ENCODE data around the gene QRICH1. TPM values are rescaled to one million over a fixed set of nuclear protein-coding genes. Genes with fewer than 3 reads are reported as not detected.
A peak's percentile ranks its signal among the peaks of the same experiment; 100 is the strongest.

Gene QRICH1
- polyA plus RNA-seq, 3 donors: 9.3 to 150 (median 16.1) TPM

DNA sequence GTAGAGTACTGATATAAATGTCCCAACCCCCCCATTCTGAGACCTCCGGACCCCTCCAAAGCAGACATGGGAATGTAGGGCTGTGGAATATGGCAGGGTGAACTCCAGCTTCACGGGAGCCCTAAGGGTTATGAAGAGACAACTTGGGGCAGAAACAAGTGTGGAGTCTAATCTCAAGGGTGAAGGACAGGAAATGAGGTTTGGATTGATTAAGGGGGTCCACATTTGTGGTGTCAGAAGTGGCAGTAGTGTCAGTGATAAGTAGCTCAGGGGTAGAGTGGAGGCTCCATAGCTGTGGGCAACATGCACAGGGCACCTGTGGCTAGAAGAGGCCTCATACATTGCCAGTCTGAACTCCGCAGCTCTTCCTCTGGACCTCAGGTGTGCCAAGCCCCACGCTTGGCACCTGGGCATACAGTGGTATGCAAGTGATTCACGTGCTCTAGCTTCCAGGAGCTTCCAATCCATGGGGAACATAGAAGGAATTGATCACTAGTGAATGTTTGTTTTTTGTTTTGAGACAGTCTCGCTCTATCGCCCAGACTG is 108.0 kb downstream of the QRICH1 start:
- peaks cover 49 to 60% of the 10 kb centered on the region in 2 donors for H3K36me3 ChIP-seq (replicated peaks in 1 of 2; ENCODE audit: control insufficient read depth in 1 of 2, insufficient read depth in 2 of 2, low read length in 2 of 2)
- no peak overlapping the region for H2AFZ ChIP-seq (ENCODE audit: insufficient read depth, low read depth, low read length, poor library complexity, severe bottlenecking)
- Mint-ChIP-seq H3K27me3 (ENCODE audit: low read depth in 3 of 3) (peaks cover 0 to 1% (median 0%) of the 10 kb centered on the region in 3 donors), H3K9me3 (no peaks in the 10 kb centered on the region), H3K4me3 (no peak overlapping the region), H3K4me1 (peaks cover 23% of the 10 kb centered on the region), H3K27ac (peak overlapping the region in 3 of 7 donors; percentile 2 to 51 (median 42)), H3K36me3 (peaks cover 46 to 57% of the 10 kb centered on the region in 2 donors)
- H3K27me3 ChIP-seq (ENCODE audit: control insufficient read depth in 2 of 2, insufficient read depth in 2 of 2, low read length in 2 of 2): no peaks in the 10 kb centered on the region
- no peak overlapping the region for H3K9ac ChIP-seq (ENCODE audit: insufficient read depth, low read length, poor library complexity, severe bottlenecking)
- no peak overlapping the region for H3K4me2 ChIP-seq (replicated peaks; ENCODE audit: extremely low read depth, low read length, poor library complexity, severe bottlenecking)
- H3K4me1 ChIP-seq (ENCODE audit: control insufficient read depth in 1 of 2, insufficient read depth in 2 of 2, low read length in 2 of 2): peaks cover 13 to 18% of the 10 kb centered on the region in 2 donors
- WGBS (ENCODE audit: insufficient coverage): 98% methylated on average over 6 of the region's 7 CpGs
- no peak overlapping the region for H3K27ac ChIP-seq (ENCODE audit: low read depth in 1 of 2, low read length in 2 of 2)
- no peak for TF ChIP-seq CTCF (IDR thresholded peaks at IDR 0.05)
- no peaks in the 10 kb centered on the region for H3K9me3 ChIP-seq (replicated peaks in 1 of 2; ENCODE audit: control insufficient read depth in 1 of 2, insufficient read depth in 1 of 2, low read length in 2 of 2)
- no peak for DNase-seq
- no peak overlapping the region for H3K4me3 ChIP-seq (replicated peaks in 1 of 3; ENCODE audit: low read depth in 2 of 3, low read length in 3 of 3)
- H4K20me1 ChIP-seq (ENCODE audit: insufficient read depth, low read length): no peaks in the 10 kb centered on the region
- intact Hi-C loops (cut with micrococcal nuclease): loop anchor here in 1 of 2 donors (5.0 to 10.0 kb wide), 4 partner anchors 36 to 171 kb away; partner anchors contain the start of genes LAMB2, NDUFAF3 and QRICH1
- H3K79me2 ChIP-seq (ENCODE audit: insufficient read depth, low read length): peaks cover 7% of the 10 kb centered on the region

DNA sequence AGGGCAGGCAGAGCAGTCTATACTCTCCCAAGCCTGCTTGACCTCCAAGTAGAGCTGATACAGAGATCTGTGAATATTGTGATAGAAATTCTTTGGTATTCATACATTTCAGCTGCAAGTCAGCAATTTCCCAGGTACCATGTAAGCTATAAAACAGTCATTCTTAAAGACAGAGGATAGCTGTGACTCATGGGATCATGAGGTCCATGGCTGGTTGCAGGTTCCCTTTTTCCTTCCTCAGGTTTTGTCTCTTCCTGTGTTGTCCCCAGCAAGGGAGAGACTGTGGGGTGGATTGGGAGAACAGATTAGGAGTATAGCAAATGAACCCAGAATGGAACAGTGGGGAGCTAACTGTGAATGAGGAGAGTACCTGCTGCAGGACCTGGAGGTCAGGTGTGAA is 109.2 kb downstream of the QRICH1 start:
- H3K27ac Mint-ChIP-seq: peak overlapping the region in 5 of 7 donors; percentile 30 to 72 (median 58)

More for the DNA sequence above, 109.2 kb downstream of the QRICH1 start:
- Histone ChIP-seq H3K9me3 (replicated peaks in 1 of 2; ENCODE audit: control insufficient read depth in 1 of 2, insufficient read depth in 1 of 2, low read length in 2 of 2) (no peaks in the 10 kb centered on the region), H3K4me3 (replicated peaks in 1 of 3; ENCODE audit: low read depth in 2 of 3, low read length in 3 of 3) (no peak overlapping the region), H3K27ac (ENCODE audit: low read depth in 1 of 2, low read length in 2 of 2) (peak overlapping the region in 1 of 2 donors; percentile 62), H3K4me2 (replicated peaks; ENCODE audit: extremely low read depth, low read length, poor library complexity, severe bottlenecking) (no peak overlapping the region), H3K27me3 (ENCODE audit: control insufficient read depth in 2 of 2, insufficient read depth in 2 of 2, low read length in 2 of 2) (no peaks in the 10 kb centered on the region), H3K36me3 (replicated peaks in 1 of 2; ENCODE audit: control insufficient read depth in 1 of 2, insufficient read depth in 2 of 2, low read length in 2 of 2) (peaks cover 59 to 73% of the 10 kb centered on the region in 2 donors), H3K79me2 (ENCODE audit: insufficient read depth, low read length) (no peaks in the 10 kb centered on the region), H3K4me1 (ENCODE audit: control insufficient read depth in 1 of 2, insufficient read depth in 2 of 2, low read length in 2 of 2) (peaks cover 9% of the 10 kb centered on the region in 2 donors), H3K9ac (ENCODE audit: insufficient read depth, low read length, poor library complexity, severe bottlenecking) (peak overlapping the region; percentile 9), H2AFZ (ENCODE audit: insufficient read depth, low read depth, low read length, poor library complexity, severe bottlenecking) (no peak overlapping the region), H4K20me1 (ENCODE audit: insufficient read depth, low read length) (no peaks in the 10 kb centered on the region)
- Mint-ChIP-seq H3K4me1 (peaks cover 19% of the 10 kb centered on the region), H3K9me3 (no peaks in the 10 kb centered on the region), H3K27me3 (ENCODE audit: low read depth in 3 of 3) (peaks cover 0 to 1% (median 0%) of the 10 kb centered on the region in 3 donors), H3K36me3 (peaks cover 59 to 69% of the 10 kb centered on the region in 2 donors), H3K4me3 (peak overlapping the region in 1 of 2 donors; percentile 21)
- peak; percentile 15 to 59 (median 23) for DNase-seq
- intact Hi-C loops (cut with micrococcal nuclease): loop anchor here in 1 of 2 donors (5.0 to 10.0 kb wide), 4 partner anchors 38 to 173 kb away; partner anchors contain the start of genes LAMB2, NDUFAF3 and QRICH1
- no peak for TF ChIP-seq CTCF (IDR thresholded peaks at IDR 0.05)

All from CD14-positive monocyte (primary cell).